CD4-positive, alpha-beta memory T cell (primary cell): ENCODE data around the gene PLA2G4E. TPM values are rescaled to one million over a fixed set of nuclear protein-coding genes. Genes with fewer than 3 reads are reported as not detected.

Experiments
- CTCF ChIA-PET: fragments of 350-600 bp; sonication (Branson Sonifier 250); formaldehyde crosslinking; loops from one replicate; lab custom pipeline; 2021; ENCODE audit warnings: inconsistent platforms; ENCODE audit not compliant: partially characterized antibody; lab: Charles Lee
- POLR2A ChIA-PET: fragments of 350-600 bp; sonication (Branson Sonifier 250); formaldehyde crosslinking; loops from one replicate; lab custom pipeline; 2021; ENCODE audit not compliant: partially characterized antibody; lab: Charles Lee
- DNase-seq, 5 donors: peaks; one replicate each; pipeline versions ENCODE4 v3.0.0 to v3.0.0-alpha.2; 2020 to 2022; ENCODE audit warnings: mixed read lengths in 1 of 5
- H3K27ac ChIP-seq: one replicate; pipeline ENCODE4 v1.7.0; 2013; ENCODE audit warnings: low read depth, low read length
- H3K27me3 ChIP-seq: 2 replicates; pipeline ENCODE4 v1.7.0; 2013; ENCODE audit warnings: mild to moderate bottlenecking, low read length, moderate library complexity; ENCODE audit not compliant: insufficient read depth
- H3K36me3 ChIP-seq: 2 replicates; pipeline ENCODE4 v1.7.0; 2013; ENCODE audit warnings: mild to moderate bottlenecking, low read length, moderate library complexity; ENCODE audit not compliant: insufficient read depth
- H3K4me1 ChIP-seq: 2 replicates; pipeline ENCODE4 v1.7.0; 2013; ENCODE audit warnings: mild to moderate bottlenecking, low read length, moderate library complexity; ENCODE audit not compliant: insufficient read depth
- H3K4me3 ChIP-seq, 2 donors: one replicate each; pipeline ENCODE4 v1.7.0; 2013; ENCODE audit warnings: low read length in 2 of 2, mild to moderate bottlenecking in 1 of 2
- H3K9me3 ChIP-seq, 2 donors: one replicate each; pipeline ENCODE4 v1.7.0; 2013; ENCODE audit warnings: low read length in 2 of 2, control low read depth in 1 of 2; ENCODE audit not compliant: control insufficient read depth in 1 of 2
- H3K27ac Mint-ChIP-seq, 7 donors: one replicate each; pipeline ENCODE4 v1.8.0; 2020 to 2021; ENCODE audit warnings: mixed read lengths in 7 of 7, mild to moderate bottlenecking in 6 of 7, inconsistent platforms in 3 of 7, moderate library complexity in 3 of 7
- H3K27me3 Mint-ChIP-seq, 2 donors: one replicate each; pipeline ENCODE4 v1.8.0; 2020 to 2021; ENCODE audit warnings: mixed read lengths in 2 of 2
- H3K36me3 Mint-ChIP-seq, 2 donors: one replicate each; pipeline ENCODE4 v1.8.0; 2020 to 2021; ENCODE audit warnings: mixed read lengths in 2 of 2, inconsistent platforms in 1 of 2, mild to moderate bottlenecking in 1 of 2
- H3K4me1 Mint-ChIP-seq, 4 donors: one replicate each; pipeline ENCODE4 v1.8.0; 2020 to 2021; ENCODE audit warnings: mixed read lengths in 4 of 4, mild to moderate bottlenecking in 1 of 4
- H3K4me3 Mint-ChIP-seq, 8 donors: one replicate each; pipeline ENCODE4 v1.8.0; 2020 to 2021; ENCODE audit warnings: mixed read lengths in 8 of 8, mild to moderate bottlenecking in 7 of 8, moderate library complexity in 6 of 8, inconsistent platforms in 3 of 8
- H3K9me3 Mint-ChIP-seq, 8 donors: one replicate each; pipeline ENCODE4 v1.8.0; 2020 to 2021; ENCODE audit warnings: mixed read lengths in 8 of 8, mild to moderate bottlenecking in 5 of 8, inconsistent platforms in 3 of 8, moderate library complexity in 1 of 8
- intact Hi-C: fragments of 100-400 bp; cut with micrococcal nuclease; formaldehyde crosslinking; loops from one replicate; pipeline ENCODE4 v1.15.1; 2023
- polyA plus RNA-seq, 2 donors: library from polyadenylated mRNA; unstranded; fragments of 300-500 nt; fragmentation: Illumina TruSeq; gene quantifications; one replicate each; pipeline ENCODE4 v1.2.3, GENCODE V29; 2021
- total RNA-seq, 2 experiments: library from RNA; stranded (reverse); gene quantifications; one replicate each; pipeline ENCODE4 v1.2.3, GENCODE V29; 2021

Gene PLA2G4E
- total and polyA plus RNA-seq, 4 experiments from 2014 or later = not detected

GRCh38 chr15:42009022-42009421 lies 11.8 kb downstream of the PLA2G4E start:
- Histone ChIP-seq H3K4me3 (no peak overlapping the region), H3K9me3 (no peaks in the 10 kb centered on the region), H3K36me3 (no peaks in the 10 kb centered on the region), H3K27ac (no peak overlapping the region), H3K27me3 (no peaks in the 10 kb centered on the region), H3K4me1 (no peaks in the 10 kb centered on the region)
- Mint-ChIP-seq H3K36me3 (no peaks in the 10 kb centered on the region), H3K4me3 (no peak overlapping the region), H3K27ac (no peak overlapping the region), H3K9me3 (no peaks in the 10 kb centered on the region), H3K4me1 (peaks cover 0 to 1% (median 0%) of the 10 kb centered on the region in 4 donors), H3K27me3 (no peaks in the 10 kb centered on the region)
- CTCF ChIA-PET = no interaction called here
- intact Hi-C loops = no loop called here
- no peak for DNase-seq
- POLR2A ChIA-PET = no interaction called here

DNA sequence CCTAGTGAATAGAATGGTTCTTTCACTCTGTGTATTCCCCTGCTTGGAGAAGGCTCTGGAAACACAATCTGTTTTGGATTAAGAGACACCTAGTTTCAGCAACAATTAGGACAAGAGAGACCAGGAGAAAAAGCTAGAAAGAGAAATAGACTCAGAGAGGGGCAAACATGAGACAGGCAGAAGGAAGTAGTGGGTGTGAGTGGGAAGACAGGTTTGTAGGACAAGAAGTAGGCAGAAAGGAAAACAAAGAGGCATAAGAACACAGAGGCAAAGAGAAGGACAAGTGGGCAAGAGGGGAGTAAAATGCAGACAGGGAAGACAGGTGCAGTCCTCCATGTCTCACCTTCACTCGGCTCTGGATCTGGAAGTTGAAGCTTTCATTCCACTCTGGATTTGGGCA lies 13.5 kb downstream of the PLA2G4E start:
- Mint-ChIP-seq H3K36me3 (no peaks in the 10 kb centered on the region), H3K27ac (no peak overlapping the region), H3K27me3 (no peaks in the 10 kb centered on the region), H3K9me3 (no peaks in the 10 kb centered on the region), H3K4me3 (peak overlapping the region in 1 of 8 donors; percentile 12), H3K4me1 (peaks cover 0 to 1% (median 0%) of the 10 kb centered on the region in 4 donors)
- no peaks in the 10 kb centered on the region for H3K36me3 ChIP-seq
- intact Hi-C loops = no loop called here
- no peaks in the 10 kb centered on the region for H3K9me3 ChIP-seq
- ChIA-PET CTCF (no interaction called here), POLR2A (no interaction called here)
- H3K4me3 ChIP-seq = no peak overlapping the region
- DNase-seq = no peak
- H3K27me3 ChIP-seq = no peaks in the 10 kb centered on the region
- no peak overlapping the region for H3K27ac ChIP-seq
- no peaks in the 10 kb centered on the region for H3K4me1 ChIP-seq

DNA sequence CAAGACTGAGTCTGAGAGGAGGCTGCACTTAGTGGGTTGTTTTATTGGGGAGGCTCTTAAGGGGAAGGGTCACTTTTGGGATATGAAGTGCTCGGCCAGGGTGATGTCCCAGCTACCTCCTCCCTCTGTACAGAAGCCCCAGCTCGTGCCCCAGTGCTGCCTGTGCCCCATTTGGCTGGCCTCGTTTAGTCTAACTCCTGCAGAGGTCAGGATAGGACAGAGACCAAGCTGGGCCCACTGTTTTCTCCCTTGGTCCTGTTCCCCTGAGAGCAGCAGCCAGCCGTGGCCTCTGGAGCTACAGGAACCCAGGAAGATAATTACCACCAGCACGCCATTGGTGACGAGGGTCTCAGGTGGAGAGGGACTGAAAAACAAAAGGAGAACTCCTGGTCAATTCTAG lies 18.5 kb downstream of the PLA2G4E start:
- H3K9me3 Mint-ChIP-seq = no peaks in the 10 kb centered on the region
- H3K4me1 Mint-ChIP-seq = peaks cover 0 to 2% (median 0%) of the 10 kb centered on the region in 4 donors
- CTCF ChIA-PET = interaction anchor here (0.7 kb wide), 1 partner anchor 126 kb away, joined by 3 read pairs; no protein-coding TSS in a partner anchor
- Histone ChIP-seq H3K36me3 (no peaks in the 10 kb centered on the region), H3K27me3 (no peaks in the 10 kb centered on the region), H3K27ac (no peak overlapping the region), H3K4me3 (no peak overlapping the region), H3K4me1 (no peaks in the 10 kb centered on the region), H3K9me3 (no peaks in the 10 kb centered on the region)
- DNase-seq = no peak
- H3K4me3 Mint-ChIP-seq = no peak overlapping the region
- H3K27ac Mint-ChIP-seq = no peak overlapping the region
- POLR2A ChIA-PET = interaction anchor here (0.6 kb wide), 1 partner anchor 131 kb away, joined by 3 read pairs; no protein-coding TSS in a partner anchor
- H3K27me3 Mint-ChIP-seq = peaks cover 0 to 3% of the 10 kb centered on the region in 2 donors
- H3K36me3 Mint-ChIP-seq = no peaks in the 10 kb centered on the region
- intact Hi-C loops = no loop called here

GRCh38 chr15:42001236-42001635 lies 19.6 kb downstream of the PLA2G4E start:
- ChIA-PET CTCF (interaction anchor here (1.5 kb wide), 1 partner anchor 10 kb away, joined by 5 read pairs; no protein-coding TSS in a partner anchor), POLR2A (no interaction called here)
- Mint-ChIP-seq H3K36me3 (no peaks in the 10 kb centered on the region), H3K4me3 (no peak overlapping the region), H3K27me3 (peaks cover 0 to 3% of the 10 kb centered on the region in 2 donors), H3K4me1 (peaks cover 0 to 2% (median 0%) of the 10 kb centered on the region in 4 donors), H3K9me3 (no peaks in the 10 kb centered on the region), H3K27ac (no peak overlapping the region)
- no peak for DNase-seq
- intact Hi-C loops = no loop called here
- Histone ChIP-seq H3K27me3 (no peaks in the 10 kb centered on the region), H3K27ac (no peak overlapping the region), H3K9me3 (no peaks in the 10 kb centered on the region), H3K4me3 (no peak overlapping the region), H3K4me1 (no peaks in the 10 kb centered on the region), H3K36me3 (no peaks in the 10 kb centered on the region)

- CTCF ChIA-PET = interaction anchor here (1.4 to 1.6 kb wide), 2 partner anchors 10 to 14 kb away, joined by 3 to 8 read pairs; no protein-coding TSS in a partner anchor
These were observed 21.3 kb downstream of the PLA2G4E start for GRCh38 chr15:41999290-42000285.

GRCh38 chr15:41997845-41998244 lies 23.0 kb downstream of the PLA2G4E start:
- Histone ChIP-seq H3K36me3 (no peaks in the 10 kb centered on the region), H3K4me1 (no peaks in the 10 kb centered on the region), H3K27me3 (no peaks in the 10 kb centered on the region), H3K27ac (no peak overlapping the region), H3K4me3 (no peak overlapping the region), H3K9me3 (no peaks in the 10 kb centered on the region)
- Mint-ChIP-seq H3K27me3 (peaks cover 0 to 3% of the 10 kb centered on the region in 2 donors), H3K9me3 (no peaks in the 10 kb centered on the region), H3K4me3 (no peak overlapping the region), H3K36me3 (no peaks in the 10 kb centered on the region), H3K4me1 (peaks cover 0 to 2% (median 0%) of the 10 kb centered on the region in 4 donors), H3K27ac (peak overlapping the region in 1 of 7 donors; percentile 7)
- DNase-seq = no peak
- POLR2A ChIA-PET = no interaction called here
- CTCF ChIA-PET = interaction anchor here (1.6 to 1.8 kb wide), 2 partner anchors 9 to 59 kb away, joined by 4 to 8 read pairs; no protein-coding TSS in a partner anchor
- intact Hi-C loops = no loop called here

More at GRCh38 chr15:41999290-42000285, 21.3 kb downstream of the PLA2G4E start:
- DNase-seq = no peak
- Mint-ChIP-seq H3K4me3 (no peak overlapping the region), H3K4me1 (peaks cover 0 to 2% (median 0%) of the 10 kb centered on the region in 4 donors), H3K9me3 (no peaks in the 10 kb centered on the region), H3K36me3 (no peaks in the 10 kb centered on the region), H3K27ac (no peak overlapping the region), H3K27me3 (peaks cover 0 to 3% of the 10 kb centered on the region in 2 donors)
- Histone ChIP-seq H3K27ac (no peak overlapping the region), H3K4me1 (no peaks in the 10 kb centered on the region), H3K9me3 (no peaks in the 10 kb centered on the region), H3K27me3 (no peaks in the 10 kb centered on the region), H3K4me3 (no peak overlapping the region), H3K36me3 (no peaks in the 10 kb centered on the region)
- POLR2A ChIA-PET = no interaction called here
- intact Hi-C loops = no loop called here

- no peaks in the 10 kb centered on the region for H3K36me3 ChIP-seq
- no peak overlapping the region for H3K4me3 ChIP-seq
- H3K4me1 ChIP-seq = no peaks in the 10 kb centered on the region
- no peak for DNase-seq
- no peak overlapping the region for H3K4me3 Mint-ChIP-seq
- H3K27ac Mint-ChIP-seq = no peak overlapping the region
- no peaks in the 10 kb centered on the region for H3K9me3 ChIP-seq
- no peak overlapping the region for H3K27ac ChIP-seq
- CTCF ChIA-PET = interaction anchor here (1.6 to 1.8 kb wide), 2 partner anchors 8 to 60 kb away, joined by 4 to 8 read pairs; no protein-coding TSS in a partner anchor
- no peaks in the 10 kb centered on the region for H3K36me3 Mint-ChIP-seq
- H3K4me1 Mint-ChIP-seq = peaks cover 0 to 2% (median 0%) of the 10 kb centered on the region in 4 donors
- no peaks in the 10 kb centered on the region for H3K27me3 ChIP-seq
- no peaks in the 10 kb centered on the region for H3K9me3 Mint-ChIP-seq
- POLR2A ChIA-PET = no interaction called here
- peaks cover 0 to 3% of the 10 kb centered on the region in 2 donors for H3K27me3 Mint-ChIP-seq
- intact Hi-C loops = no loop called here
These were observed 23.8 kb downstream of the PLA2G4E start for GRCh38 chr15:41996921-41997592.
